ENCODE data around the gene WNT16.

Gene WNT16

GRCh38 chr7:121351682-121352081, 22.9 kb downstream of the WNT16 start:
- DNase-seq, result no peak

GRCh38 chr7:121352323-121352722, 23.5 kb downstream of the WNT16 start:
- DNase-seq, result no peak

- no peak for DNase-seq
Measured at GRCh38 chr7:121355574-121355973, 26.8 kb downstream of the WNT16 start.

GRCh38 chr7:121360564-121360963, 31.8 kb downstream of the WNT16 start:
- DNase-seq, result no peak

- peak in 1 of 2 experiments; percentile 51 for DNase-seq
Measured at GRCh38 chr7:121366852-121367431, 38.1 kb downstream of the WNT16 start.

GRCh38 chr7:121369462-121369861, 40.7 kb downstream of the WNT16 start:
- no peak for DNase-seq

GRCh38 chr7:121371367-121371766, 42.6 kb downstream of the WNT16 start:
- DNase-seq, result no peak

- DNase-seq, result no peak
Measured at GRCh38 chr7:121371883-121372282, 43.1 kb downstream of the WNT16 start.

- DNase-seq, result peak in 1 of 2 experiments; percentile 6
Measured at GRCh38 chr7:121372376-121373010, 43.7 kb downstream of the WNT16 start.

- DNase-seq, result peak in 1 of 2 experiments; percentile 20
Measured at GRCh38 chr7:121373177-121373576, 44.4 kb downstream of the WNT16 start.

- no peak for DNase-seq
Measured at GRCh38 chr7:121376979-121377378, 48.2 kb downstream of the WNT16 start.

- DNase-seq, result no peak
Measured at GRCh38 chr7:121379930-121380329, 51.1 kb downstream of the WNT16 start.

GRCh38 chr7:121382473-121382872, 53.7 kb downstream of the WNT16 start:
- DNase-seq, result no peak

GRCh38 chr7:121383235-121383910, 54.6 kb downstream of the WNT16 start:
- no peak for DNase-seq

- DNase-seq, result no peak
Measured at GRCh38 chr7:121384265-121384664, 55.5 kb downstream of the WNT16 start.

- no peak for DNase-seq
Measured at GRCh38 chr7:121385056-121385799, 56.4 kb downstream of the WNT16 start.

GRCh38 chr7:121385800-121386179, 57.0 kb downstream of the WNT16 start:
- no peak for DNase-seq

GRCh38 chr7:121388950-121389349, 60.1 kb downstream of the WNT16 start:
- DNase-seq, result no peak

- DNase-seq, result no peak
Measured at GRCh38 chr7:121390109-121390508, 61.3 kb downstream of the WNT16 start.

- no peak for DNase-seq
Measured at GRCh38 chr7:121390617-121391016, 61.8 kb downstream of the WNT16 start.
